HG03342 (cell line): ENCODE data around the gene PROCA1.

Experiments used
- ATAC-seq: cut with Tn5 transposase; IDR thresholded peaks from one replicate; pipeline ENCODE4 v1.9.1; 2021; ENCODE audit warnings: mild to moderate bottlenecking, moderate library complexity; ENCODE audit not compliant: unreplicated experiment

PROCA1 gene

DNA sequence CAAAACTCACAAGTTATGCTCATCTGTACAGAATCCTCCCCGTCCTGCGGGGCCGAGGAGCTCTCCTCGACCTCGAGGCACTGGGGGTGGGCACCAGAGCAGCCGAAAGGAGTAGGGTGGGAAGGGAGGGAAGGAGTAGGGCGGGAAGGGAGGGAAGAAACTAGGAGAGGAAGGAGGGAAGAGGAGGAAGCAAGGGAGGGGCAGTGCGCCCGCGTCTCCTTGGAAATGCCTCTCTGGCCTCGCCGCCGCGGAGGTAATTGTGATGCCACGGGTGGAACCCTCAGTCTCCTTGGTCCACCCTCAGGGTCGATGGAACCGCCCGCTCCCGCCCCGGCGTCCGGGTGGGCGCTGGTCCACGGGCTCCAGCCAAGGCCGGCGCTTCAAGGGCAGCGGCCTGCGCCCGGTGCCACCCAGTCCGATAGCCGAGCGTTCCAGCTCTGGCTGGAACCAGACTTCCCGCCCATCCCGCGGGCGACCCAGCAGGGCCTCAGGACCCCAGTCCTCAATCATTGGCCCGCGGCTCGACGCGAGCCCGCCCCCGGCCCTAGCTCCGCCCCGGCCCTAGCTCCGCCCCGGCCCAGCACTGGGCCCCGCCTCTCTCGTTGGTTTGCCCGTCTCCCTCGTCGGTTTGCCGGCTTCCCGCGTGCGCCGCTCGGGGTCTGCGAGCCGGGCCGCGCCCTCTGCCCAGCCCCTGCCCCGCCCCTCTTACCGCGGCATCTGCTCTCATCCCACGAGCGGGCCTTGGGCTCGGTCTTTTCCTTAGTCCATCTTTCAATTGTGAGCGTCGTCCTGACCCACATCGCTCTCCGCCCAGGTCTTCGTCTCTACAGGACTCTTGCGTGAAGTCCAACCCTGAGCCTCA, 596 bp downstream of the PROCA1 start:
- peak; percentile 69 for ATAC-seq

GRCh38 chr17:28707339-28707720, 4.4 kb downstream of the PROCA1 start:
- no peak for ATAC-seq

DNA sequence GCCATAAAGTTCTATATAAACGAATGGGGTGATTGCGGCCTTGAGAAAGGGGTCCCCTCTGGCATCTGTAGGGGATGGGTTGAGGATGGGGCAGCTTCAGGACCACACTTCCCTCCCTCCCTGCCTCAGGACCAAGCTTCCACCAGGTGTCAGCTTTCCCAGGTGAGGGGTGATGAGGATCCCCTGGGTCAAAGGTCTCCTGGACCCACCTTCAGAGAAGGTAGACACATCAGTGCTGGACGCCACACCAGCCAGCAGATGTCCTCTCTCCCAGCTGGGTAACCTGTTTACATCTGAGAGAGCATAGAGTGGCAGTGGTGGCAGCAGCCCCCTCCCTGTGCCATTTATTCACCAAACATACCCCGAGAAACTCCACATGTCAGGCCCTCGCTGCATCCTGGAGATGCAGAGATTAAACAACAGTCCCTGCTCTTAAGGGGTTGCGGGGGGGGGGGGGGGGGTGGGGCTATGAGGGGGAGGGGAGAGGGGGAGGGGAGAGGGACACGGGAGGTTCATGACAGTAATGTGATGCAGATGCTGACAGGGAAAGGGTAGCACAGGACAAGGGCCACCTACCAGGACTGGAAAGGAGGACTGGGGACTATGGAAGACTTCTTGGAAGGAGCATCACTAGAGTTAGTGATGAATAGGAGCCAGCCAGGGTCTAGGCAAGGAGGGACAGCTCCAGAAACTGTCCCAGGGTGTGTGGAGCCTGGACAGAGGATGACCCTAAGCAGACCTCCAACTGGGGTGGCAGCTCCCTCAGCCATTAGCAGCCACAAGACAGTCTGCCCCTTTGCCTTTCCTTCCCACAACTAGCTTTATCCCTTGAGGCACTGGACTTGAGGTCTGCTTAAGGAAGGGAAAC, 5.0 kb downstream of the PROCA1 start:
- ATAC-seq: no peak

DNA sequence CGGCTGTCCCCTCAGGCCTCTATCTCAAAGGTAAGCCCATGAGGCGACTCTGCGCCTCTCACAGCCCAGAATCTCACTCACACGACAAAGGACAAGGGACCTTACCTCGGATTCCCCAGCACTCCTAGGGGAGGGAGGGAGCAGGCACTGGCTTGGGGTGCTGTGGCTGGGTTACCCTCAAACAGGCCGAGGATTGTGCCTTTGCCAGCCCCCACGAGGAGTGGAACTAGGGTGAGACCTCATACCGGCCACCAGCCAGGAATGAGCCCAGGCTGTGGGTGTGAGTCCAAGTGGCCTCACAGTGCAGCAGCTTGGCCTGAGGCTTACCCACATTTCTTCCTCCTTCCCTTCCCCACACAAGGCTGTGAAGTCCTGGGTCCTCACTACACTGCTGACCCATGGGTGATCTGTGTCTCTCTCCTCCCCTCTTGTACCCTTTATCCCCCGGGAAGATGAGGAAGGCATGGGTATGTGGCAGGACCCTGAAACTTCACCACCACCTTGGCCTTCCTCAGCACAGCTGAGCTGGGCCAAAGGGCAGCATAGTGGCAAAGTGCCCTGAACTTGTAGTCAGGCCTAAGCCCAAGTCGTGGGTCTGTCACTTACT, 5.9 kb downstream of the PROCA1 start:
- no peak for ATAC-seq

DNA sequence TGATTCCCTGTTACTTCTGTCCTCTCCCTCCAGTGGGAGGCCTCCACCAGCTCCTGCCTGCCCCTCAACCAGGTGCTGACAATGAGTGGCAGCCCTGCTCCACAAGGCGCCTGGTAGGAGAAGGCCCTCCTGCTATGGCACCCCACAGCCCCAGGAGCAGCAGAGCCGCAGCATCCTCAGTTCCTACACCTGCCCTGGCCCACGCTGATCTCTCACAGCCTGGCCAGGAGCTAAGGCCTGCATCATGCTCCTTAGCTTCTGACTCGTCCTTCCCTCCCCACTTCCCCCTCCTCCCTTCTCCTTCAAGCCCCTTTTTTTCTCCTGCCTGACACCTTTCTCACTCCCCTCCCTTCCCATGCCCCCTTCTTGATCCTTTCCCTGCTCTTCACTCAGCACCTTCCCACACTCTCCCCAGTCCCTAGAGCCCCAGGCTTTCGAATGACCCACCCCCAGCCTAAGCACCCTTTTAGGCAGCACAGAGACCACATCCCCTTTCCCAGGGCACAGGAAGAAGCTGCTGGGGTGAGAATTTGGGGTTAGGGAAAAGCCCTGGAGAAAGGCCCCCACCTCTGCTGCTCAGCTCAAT, 6.5 kb downstream of the PROCA1 start:
- no peak for ATAC-seq

GRCh38 chr17:28704219-28704858, 7.3 kb downstream of the PROCA1 start:
- ATAC-seq: no peak

- no peak for ATAC-seq
These were observed 8.0 kb downstream of the PROCA1 start for GRCh38 chr17:28703552-28704218.

GRCh38 chr17:28702752-28703150, 8.9 kb downstream of the PROCA1 start:
- ATAC-seq: no peak

DNA sequence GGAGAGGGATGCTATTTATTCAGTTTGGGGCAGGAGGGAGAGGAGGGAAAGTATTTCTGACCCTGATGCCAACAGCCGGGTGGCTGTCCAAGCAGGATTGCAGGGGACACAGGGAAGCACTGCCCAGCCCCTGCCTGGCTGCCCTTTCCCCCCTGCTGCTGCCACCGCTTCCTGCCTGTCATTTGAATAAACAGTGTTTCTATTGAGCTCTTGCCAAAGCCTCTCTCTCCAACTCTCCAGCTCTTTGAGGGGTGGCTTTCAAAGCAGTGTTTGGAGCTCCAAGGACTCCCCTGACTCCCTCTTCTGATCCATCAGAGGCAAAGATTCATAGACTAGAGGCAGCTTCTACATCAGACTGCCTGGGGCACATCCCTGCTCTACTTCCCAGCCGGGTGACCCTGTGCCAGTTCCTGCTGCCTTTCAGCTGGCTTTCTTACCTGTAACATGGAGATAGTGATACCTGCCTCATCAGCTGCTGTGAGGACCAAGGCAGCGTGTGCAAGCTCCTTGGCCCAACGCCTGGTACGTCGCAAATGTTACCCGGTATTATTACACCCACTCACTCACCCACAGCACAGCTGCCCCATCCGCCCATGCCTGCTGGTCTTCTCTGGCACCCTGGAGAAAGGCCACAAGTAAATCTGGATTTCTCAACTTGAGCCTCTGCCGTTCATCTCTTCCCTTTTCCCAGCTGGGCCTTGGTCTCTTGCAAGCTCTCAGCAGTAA, 9.5 kb downstream of the PROCA1 start:
- no peak for ATAC-seq

DNA sequence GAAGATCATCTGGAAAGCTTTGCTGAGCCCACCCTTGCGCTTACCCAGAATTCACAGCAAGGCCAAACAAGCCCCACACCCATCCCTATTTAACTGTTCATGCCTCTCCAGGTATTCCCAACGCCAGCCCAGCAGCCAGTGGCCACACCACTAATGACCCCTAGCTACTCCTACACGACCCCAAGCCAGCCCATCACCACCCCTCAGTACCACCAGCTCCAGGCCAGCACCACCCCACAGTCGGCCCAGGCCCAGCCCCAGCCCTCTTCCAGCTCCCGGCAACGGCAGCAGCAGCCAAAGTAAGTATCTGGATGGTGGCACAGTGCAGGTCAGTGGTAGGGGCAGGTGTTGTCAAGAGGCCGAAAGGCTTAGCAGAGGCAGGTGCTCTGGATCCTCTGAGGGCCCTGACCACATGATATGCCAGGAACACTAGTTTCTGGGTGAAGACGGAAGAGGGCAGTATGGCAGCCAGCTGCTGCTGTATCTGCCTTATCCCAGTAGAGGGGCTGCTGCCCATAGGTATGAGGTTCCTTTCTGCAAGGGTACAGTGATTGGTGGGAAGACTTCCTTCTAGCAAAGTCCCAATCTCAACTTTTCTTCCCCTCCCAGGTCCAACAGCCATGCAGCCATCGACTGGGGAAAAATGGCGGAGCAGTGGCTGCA, 10.7 kb downstream of the PROCA1 start:
- no peak for ATAC-seq

GRCh38 chr17:28700278-28700677, 11.4 kb downstream of the PROCA1 start:
- no peak for ATAC-seq

- ATAC-seq: no peak
These were observed 13.3 kb downstream of the PROCA1 start for GRCh38 chr17:28698253-28698941.

- ATAC-seq: no peak
These were observed 17.8 kb downstream of the PROCA1 start for GRCh38 chr17:28693869-28694268.

DNA sequence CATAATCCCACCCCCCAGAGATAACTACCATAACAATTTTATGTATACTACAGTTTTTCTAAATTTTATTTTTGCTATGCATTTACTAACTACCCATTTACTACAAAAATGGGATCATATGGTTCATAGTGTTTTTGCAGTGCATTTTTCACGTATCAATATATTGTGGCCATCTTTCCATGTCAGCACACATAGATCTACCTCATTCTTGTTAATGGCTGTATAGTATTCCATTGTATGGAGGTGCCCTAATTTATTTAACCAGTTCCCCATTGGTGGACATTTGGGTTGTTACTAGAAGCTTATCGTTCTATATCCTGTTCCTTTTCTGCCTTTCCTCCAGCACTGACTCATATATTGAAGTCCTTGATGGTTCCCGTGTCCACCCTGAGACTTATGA, 22.7 kb downstream of the PROCA1 start:
- ATAC-seq: no peak

DNA sequence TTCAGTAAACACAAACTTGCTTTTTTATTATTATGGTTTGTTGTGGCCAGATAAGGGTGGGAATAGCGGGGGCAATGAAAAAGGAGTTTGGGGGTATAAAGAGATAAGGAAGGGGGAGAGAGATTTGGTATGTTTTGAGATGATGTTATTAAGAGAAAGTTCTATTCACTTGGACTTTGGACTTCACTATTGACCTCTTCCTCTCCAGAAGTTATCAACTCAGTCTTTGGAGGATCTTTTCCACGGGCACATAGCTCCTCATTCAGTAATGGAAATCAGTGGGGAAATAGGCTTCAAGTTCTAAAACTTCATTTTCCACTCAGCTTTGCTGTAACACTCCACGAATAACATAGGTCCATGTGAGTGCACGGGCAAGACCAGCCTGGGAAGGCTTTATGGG, 23.2 kb downstream of the PROCA1 start:
- ATAC-seq: no peak

- ATAC-seq: no peak
These were observed 25.4 kb downstream of the PROCA1 start for GRCh38 chr17:28686296-28686695.

DNA sequence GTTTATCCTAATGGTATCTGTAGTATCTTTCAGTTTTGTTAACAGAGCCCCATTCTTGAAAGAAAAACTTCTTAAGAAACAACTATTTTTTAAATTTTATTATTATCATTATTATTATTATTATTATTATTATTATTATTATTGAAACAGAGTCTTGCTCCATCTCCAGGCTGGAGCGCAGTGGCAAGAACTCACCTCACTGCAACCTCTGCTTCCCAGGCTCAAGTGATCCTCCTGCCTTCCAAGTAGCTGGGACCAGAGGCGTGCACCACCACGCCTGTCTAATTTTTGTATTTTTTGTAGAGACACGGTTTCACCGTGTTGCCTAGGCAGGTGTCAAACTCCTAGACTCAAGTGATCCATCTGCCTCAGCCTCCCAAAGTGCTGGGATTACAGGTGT, 26.3 kb downstream of the PROCA1 start:
- ATAC-seq: no peak

DNA sequence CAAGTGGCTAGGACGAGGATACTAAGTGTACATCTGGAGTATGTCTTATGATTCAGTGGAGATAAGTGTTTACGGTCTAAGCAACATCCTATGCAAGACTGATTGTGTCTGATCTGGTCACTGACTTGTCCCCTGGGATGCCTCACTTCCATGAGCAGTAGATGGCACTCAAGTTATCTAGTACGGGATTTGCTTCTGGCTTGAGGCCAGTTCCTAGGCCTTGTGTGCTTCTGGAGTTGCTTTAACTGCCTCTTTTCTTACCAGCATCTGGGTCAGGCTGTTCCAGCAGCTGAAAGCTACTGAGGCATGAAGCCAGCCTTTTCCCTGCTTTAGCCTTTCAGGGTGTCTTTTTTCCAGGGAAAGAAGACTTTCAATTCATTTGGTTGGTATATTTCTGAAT, 26.7 kb downstream of the PROCA1 start:
- ATAC-seq: no peak
